Epidermal melanocyte (primary cell): ENCODE data around the gene OGFOD3.
"Not testable (repeated sequence)": the region's sequence is repeated elsewhere in the genome, so short reads cannot be mapped to it uniquely, and the experiment has no call there.

Source experiments
- DNase-seq: peaks from one replicate; pipeline ENCODE4 v3.0.0; 2011; ENCODE audit warnings: low spot score; ENCODE audit not compliant: insufficient read length

OGFOD3 gene

DNA sequence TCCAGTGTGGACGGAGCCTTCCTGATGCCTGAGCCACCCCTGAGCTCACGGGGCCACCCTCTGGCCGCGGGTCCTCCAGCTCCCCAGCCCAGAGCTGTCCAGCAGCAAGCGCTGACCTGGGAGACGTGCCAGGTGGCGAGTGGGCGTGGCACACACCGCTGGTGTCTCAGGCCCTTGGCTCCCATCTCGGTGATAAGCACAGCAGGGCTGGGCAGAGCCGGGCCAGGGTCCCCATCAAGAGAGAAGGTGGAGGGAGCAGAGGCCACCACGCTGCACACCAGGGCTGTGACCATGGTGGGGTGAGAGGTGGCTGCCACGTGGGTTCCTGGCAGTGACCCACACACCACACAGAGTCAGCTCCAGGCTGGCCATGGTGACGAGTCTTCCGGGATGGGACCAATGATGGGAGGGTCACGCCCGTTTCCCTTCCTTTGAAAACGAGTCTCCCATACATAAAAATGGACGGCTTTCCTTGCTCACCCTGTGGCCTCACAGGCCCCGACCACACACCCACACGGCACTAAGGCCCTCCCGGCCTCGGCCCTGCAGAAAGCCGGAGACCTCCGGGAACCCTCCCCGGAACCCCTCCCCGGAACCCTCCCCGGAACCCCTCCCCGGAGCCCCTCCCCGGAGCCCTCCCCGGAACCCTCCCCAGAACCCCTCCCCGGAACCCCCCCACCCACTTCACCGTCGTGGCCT is 30.0 kb downstream of the OGFOD3 start:
- DNase-seq, result no peak

GRCh38 chr17:82387705-82388106 is 30.7 kb downstream of the OGFOD3 start:
- DNase-seq, result no peak

GRCh38 chr17:82386881-82387704 is 31.3 kb downstream of the OGFOD3 start:
- DNase-seq, result no peak

DNA sequence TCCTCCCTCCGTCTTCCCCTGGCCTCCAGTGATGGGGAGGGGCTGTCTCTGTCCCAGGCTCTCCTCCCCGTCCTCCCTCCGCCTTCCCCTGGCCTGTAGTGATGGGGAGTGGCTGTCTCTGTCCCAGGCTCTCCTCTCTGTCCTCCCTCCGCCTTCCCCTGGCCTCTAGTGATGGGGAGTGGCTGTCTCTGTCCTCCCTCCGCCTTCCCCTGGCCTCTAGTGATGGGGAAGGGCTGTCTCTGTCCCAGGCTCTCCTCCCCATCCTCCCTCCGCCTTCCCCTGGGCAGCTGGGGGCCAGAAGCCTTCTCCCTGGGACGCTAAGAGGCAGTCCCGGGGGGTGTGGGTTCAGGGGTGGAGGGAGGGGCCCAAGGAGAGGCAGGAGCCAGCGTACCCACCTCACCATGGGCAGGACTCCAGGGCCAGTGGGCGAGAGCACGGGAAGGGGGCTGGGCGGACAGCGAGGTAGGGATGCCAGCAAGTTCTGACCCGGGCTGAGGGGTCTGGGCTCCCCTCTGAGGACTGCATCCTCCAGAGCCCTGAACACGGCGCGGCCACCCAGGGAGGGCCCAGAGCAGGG is 32.0 kb downstream of the OGFOD3 start:
- no peak for DNase-seq

- no peak for DNase-seq
Observed at GRCh38 chr17:82385559-82386254, 32.7 kb downstream of the OGFOD3 start.

DNA sequence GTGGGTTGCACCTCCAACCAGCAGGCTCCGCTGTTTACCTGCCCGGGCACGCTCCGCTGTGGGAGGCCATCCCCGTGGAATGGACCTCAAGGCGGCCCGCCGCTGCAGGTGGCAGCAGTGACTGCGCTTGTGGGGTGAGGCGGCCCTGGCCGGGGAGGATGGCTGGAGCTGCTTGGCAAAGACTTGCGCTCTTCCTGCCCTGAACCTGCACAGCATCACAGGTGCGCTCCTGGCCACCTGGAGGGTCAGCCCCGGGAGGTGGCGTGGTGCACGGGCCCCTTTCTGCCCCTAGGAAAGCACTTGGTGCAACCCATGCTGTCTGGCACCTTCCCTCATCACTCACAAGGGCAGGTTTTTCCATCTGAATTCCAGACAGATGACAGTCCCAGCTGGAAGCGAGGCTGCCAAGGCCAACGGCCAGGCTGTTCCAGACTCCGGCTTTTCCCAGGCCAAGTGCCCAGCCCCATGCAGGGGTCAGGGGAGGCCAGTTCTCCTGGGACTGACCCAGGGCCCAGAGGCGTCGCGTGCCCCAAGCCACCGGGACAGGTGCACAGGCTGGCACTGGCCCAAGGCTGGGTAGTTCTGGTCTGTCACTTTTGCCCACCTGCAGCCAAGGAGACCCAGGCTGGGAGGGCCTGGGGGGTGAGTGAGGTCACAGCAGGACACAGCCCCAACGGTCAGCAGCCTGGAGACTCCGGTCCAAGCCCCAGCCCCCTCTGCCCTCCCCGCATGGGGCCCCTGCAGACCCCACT is 33.5 kb downstream of the OGFOD3 start:
- no peak for DNase-seq

DNA sequence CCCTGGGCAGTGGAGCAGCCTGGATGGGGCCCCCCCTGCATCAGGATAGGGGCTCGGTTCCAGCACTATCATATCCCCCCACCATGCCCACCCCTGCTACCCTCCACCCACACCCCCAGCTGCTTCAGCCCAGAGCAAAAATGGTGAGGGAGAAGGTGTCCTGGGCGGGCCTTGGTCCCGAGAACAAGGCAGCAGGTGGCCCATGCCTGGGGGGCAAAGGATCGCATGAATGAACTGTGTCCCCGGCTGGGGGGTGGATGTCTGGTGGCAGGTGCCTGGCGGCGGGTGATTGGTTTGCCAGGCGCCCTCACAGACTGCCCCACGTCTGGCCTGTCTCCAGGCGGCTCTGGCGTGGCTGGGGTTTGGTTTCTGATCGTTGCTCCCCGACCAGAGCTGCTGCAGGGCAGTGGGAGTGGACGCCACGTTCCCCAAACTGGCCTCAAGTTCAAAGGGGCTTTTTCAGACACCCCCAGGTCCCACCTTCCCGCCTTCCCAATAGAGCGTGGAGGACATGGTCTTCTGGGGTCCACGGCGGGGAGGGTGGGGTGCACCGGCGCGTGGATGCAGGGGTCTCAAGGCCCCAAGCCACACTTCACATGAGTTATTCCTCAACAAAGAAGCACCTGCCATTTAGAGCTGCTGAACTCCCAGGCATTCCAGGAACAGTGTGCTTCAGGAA is 34.2 kb downstream of the OGFOD3 start:
- DNase-seq, result no peak

DNA sequence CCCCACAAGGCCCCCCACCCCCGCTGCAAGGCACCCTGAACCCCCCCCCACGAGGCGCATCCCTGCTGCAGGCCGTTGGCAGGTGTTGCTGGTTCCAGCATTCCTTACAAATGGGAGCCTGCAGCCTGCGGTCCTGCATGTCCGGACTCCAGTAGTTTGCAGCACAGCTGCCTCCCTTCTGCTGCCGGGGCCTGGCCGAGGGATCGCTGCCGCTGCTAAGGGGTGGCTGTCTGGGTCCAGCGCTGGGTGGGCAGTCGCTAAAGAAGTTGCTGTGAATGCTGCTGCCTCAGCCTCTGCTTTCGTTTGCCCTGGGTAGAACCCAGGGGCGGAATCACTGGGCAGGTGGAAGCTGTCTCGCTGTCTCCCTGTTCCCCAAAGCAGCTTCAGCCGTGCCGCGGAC is 35.0 kb downstream of the OGFOD3 start:
- no peak for DNase-seq

GRCh38 chr17:82382933-82383255 is 35.5 kb downstream of the OGFOD3 start:
- no peak for DNase-seq

DNA sequence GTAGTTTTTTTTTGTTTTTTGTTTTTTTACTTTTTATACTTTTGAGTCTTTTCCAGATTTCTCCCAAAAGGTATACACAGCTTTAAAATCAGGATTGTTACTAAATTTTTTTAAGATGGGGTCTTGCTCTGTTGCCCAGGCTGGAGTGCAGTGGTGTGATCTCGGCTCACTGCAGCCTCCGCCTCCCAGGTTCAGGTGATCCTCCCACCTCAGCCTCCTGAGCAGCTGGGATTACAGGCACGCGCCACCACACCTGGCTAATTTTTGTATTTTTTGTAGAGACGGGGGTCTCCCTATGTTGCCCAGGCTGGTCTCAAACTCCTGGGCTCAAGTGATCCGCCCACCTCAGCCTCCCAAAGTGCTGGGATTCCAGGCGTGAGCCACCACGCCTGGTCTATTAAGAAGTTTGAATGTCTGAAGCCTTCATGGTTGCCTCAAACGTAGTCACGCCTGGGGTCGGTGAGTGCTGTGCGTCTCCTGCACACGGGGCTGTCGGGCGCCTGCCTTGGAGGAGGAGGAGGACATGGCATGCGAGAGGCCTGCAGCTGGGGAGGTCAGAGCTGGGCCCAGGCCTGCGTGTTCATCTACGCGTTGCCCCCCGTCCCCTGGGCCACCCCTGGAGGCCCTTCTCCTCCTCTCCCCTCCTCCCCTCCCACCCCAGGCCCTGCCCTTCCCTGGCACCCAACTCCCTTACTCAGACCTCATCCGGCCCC is 36.0 kb downstream of the OGFOD3 start:
- DNase-seq, result not testable (repeated sequence)

DNA sequence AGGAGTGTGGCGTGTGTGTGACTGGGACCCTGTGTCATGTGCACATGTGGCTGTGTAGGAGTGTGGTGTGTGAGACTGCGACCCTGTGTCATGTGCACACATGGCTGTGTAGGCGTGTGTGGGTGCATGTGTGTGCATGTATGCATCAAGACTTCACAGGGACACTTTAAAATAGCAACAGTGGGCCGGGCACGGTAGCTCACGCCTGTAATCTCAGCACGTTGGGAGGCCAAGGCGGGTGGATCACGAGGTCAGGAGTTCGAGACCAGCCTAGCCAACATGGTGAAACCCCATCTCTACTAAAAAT is 36.7 kb downstream of the OGFOD3 start:
- DNase-seq, result not testable (repeated sequence)

DNA sequence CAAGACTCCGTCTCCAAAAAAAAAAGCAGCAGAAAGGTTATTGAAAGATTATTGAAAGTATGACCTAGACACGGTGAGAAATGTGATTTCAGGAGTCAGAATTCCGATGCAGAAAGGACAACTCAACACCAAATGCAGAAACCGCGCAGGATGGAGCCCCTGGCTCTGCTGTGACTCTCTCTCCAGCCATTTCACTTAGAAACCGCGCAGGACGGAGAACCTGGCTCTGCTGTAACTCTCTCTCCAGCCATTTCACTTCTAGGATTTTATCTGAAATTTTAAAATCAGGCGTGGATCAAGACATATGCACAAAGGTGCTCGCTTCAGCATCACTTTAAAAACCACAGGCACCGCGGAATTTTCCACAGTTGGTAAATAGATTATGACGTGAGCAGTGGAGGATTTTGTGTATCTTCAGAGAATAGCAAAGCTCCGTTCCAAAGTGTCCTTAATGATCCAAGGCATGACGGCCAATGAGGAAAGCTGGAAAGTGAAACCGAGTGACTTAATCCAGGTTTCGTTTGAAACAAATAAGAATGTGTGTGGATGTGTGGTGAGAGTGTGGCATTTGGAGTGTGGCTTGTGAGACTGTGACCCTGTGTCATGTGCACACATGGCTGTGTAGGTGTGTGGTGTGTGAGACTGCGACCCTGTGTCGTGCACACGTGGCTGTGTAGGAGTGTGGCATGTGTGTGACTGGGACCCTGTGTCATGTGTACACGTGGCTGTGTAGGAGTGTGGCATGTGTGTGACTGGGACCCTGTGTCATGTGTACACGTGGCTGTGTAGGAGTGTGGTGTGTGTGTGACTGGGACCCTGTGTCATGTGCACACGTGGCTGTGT is 37.3 kb downstream of the OGFOD3 start:
- no peak for DNase-seq

DNA sequence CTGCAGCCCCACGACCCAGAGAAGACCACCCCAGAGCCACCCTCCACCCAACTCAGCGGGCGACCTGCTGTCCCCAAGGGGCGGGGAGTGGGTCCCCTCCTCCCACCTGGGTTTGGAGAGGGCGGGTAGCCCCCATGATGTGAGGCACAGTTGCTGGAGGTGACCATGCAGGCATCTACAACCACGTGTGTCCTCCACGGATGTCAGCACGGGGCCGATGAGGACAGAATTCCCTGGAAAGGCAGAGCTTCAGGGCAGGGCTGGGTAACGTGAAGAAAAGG is 39.7 kb downstream of the OGFOD3 start:
- no peak for DNase-seq

DNA sequence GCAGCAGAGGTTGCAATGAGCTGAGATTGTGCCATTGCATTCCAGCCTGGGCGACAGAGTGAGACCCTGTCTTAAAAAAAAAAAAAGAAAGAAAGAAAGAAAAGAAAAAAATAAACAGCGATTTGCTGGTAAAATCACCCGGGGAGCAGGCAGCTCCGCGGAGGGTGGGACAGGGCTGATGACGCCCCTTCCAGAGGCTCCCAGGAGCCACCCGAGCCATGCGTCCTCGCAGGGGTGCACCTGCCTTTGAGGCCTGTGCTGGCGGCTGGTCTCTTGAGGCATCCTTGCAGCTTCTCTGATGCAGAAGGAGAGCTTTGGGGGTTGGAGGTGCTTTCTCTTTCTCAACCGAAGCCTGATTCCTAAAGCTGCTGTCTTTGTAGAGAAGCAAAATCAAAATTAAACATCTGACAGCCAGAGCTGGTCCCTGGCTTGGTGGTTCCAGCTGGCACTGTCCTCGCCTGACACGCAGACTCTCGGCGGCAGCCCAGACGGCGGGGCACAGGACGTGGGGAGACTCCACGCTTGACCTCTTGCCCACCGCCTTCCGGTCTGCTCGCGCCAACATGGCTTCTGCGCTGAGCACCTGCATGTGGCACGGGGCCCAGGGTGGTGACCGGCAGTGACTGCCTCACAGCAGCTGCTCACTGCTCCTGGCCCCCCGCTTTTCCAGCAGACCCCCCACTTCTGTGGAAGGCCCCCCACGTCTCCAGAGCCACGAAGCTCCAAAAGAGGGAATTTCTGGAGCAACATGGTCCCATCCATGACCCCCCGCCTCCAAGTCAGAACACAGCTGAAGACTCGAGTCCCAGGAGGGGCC is 40.3 kb downstream of the OGFOD3 start:
- DNase-seq, result no peak

- not testable (repeated sequence) for DNase-seq
Observed at GRCh38 chr17:82377294-82377693, 41.1 kb downstream of the OGFOD3 start.

DNA sequence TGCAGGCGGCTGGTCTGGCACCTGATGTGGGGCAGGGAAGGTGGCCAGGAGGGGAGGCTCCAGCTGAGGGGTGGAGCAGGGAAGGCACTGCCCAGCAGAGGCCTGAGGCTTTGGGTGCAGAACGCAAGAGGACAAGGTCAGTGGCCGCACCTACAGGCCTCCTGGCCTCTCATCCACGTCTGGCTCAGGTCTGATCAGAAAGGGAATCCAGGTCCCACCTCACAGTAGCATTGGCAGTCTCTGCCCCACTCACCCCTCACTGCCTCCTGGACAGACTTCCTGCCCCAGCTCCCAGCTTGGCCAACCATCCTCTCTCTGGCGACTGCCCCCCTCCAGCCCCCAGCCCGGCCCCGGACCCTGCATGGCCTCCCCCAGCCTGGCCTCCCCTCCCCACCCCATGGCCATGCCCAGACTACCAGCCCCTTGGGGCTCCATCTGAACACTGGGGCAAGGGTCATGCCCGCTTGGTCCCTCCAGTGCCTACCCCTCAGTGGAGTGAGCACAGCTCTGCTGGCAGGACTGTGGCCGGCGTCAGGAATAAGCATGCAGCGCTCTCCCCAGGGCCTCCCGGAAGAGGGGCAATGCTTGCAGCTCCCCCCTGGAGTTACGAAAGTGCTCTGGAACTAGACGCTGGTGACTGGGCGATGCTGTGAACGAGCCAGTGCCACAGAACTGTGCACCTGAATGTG is 42.2 kb downstream of the OGFOD3 start:
- no peak for DNase-seq

GRCh38 chr17:82375359-82376041 is 42.9 kb downstream of the OGFOD3 start:
- no peak for DNase-seq
